Measurements from ENCODE around the gene SIPA1L3. TPM values are rescaled to one million over a fixed set of nuclear protein-coding genes. Genes with fewer than 3 reads are reported as not detected.
A peak's percentile ranks its signal among the peaks of the same experiment; 100 is the strongest.

The SIPA1L3 gene
- total and polyA plus RNA-seq, 2 experiments from 2014 or later: 13.7 to 23.3 TPM

DNA sequence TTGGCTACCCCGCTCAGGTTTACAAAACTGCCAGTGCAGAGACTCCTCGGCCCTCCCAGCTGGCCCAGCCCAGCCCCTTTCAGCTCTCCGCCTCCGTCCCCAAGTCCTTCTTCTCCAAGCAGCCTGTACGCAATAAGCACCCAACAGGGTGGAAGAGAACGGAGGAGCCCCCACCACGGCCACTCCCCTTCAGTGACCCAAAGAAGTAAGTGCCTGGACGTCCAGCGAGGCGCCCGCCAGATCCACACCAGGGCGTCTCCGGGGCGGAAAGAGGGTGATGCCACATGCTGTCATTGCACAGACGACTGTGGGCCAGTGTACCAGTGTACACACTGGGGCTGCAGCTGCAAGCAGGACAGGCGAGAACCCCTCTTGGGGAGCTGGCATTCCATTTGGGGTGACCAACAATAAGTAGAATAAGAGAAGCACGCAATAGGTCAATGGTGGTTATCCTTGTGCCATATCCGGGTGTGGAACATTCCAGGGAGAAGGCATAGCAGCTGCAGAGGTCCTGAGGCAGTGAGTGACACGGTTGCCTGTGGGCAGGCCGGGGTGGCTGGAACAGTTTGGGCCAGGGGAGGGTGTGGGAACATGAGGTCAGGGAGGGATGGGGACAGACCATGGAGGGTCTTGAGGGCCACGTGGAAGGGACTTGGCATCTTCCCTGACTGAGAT is 275.7 kb downstream of the SIPA1L3 start:
- H3K36me3 ChIP-seq (replicated peaks; ENCODE audit: insufficient read depth, low read depth): peaks cover 4% of the 10 kb centered on the region
- no peak overlapping the region for H3K4me3 ChIP-seq
- H2AFZ ChIP-seq: no peak overlapping the region
- no peak for DNase-seq (ENCODE audit: low spot score)
- peaks cover 8% of the 10 kb centered on the region for H3K9me3 ChIP-seq (ENCODE audit: low read depth)
- no peak overlapping the region for H3K27ac ChIP-seq
- H4K20me1 ChIP-seq (ENCODE audit: insufficient read depth, poor library complexity, severe bottlenecking): no peaks in the 10 kb centered on the region
- no peaks in the 10 kb centered on the region for H3K27me3 ChIP-seq
- H3K4me1 ChIP-seq (ENCODE audit: insufficient read depth): peaks cover 3% of the 10 kb centered on the region
- no peaks in the 10 kb centered on the region for H3K79me2 ChIP-seq
- 86% methylated on average over 19 of the region's 21 CpGs for WGBS (ENCODE audit: low lambda C conversion rate, missing lambda C conversion rate)
- no peak overlapping the region for H3K4me2 ChIP-seq
- TF ChIP-seq EZH2 (IDR thresholded peaks at IDR 0.05; ENCODE audit: borderline replicate concordance) (no peak), EZH2phosphoT487 (IDR thresholded peaks at IDR 0.05; ENCODE audit: low read depth, severe bottlenecking, unreplicated experiment) (no peak)
- TF ChIP-seq, protein P1, sequence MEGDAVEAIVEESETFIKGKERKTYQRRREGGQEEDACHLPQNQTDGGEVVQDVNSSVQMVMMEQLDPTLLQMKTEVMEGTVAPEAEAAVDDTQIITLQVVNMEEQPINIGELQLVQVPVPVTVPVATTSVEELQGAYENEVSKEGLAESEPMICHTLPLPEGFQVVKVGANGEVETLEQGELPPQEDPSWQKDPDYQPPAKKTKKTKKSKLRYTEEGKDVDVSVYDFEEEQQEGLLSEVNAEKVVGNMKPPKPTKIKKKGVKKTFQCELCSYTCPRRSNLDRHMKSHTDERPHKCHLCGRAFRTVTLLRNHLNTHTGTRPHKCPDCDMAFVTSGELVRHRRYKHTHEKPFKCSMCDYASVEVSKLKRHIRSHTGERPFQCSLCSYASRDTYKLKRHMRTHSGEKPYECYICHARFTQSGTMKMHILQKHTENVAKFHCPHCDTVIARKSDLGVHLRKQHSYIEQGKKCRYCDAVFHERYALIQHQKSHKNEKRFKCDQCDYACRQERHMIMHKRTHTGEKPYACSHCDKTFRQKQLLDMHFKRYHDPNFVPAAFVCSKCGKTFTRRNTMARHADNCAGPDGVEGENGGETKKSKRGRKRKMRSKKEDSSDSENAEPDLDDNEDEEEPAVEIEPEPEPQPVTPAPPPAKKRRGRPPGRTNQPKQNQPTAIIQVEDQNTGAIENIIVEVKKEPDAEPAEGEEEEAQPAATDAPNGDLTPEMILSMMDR (IDR thresholded peaks at IDR 0.05; ENCODE audit: poor library complexity): no peak
- no peaks in the 10 kb centered on the region for H3K9me2 ChIP-seq (replicated peaks; ENCODE audit: insufficient read depth)

DNA sequence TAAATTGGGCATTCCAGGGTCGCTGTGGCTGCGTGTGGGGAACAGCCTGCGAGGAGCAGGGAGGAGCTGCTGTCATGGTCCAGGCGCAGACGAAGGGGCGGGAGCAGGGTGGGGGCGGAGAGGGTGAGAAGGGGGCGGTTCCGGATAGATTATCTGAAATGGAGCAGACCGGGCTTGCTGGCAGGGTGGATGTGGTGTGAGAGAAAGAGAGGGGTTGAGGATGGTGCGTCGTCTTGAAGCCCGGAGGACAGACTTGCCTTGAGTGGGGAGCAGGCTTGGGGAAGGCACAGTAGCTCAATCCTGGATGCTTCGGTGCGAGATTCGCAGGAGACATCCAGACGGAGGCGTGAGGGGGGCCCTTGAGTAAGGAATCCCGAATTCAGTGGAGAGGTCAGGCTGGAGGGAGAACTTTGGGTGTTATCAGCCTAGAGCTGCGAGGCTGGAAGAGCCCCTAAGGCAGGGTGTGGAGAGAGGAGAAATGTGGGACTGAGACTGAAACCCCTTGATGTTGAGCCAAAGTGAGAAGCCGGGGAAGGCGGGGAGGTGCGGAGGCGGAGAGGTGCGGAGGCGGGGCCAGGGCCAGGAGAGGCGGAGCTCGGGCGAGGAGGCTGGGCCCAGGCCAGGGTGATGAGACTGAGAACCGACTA is 276.4 kb downstream of the SIPA1L3 start:
- H3K4me1 ChIP-seq (ENCODE audit: insufficient read depth): peaks cover 3% of the 10 kb centered on the region
- H3K4me3 ChIP-seq: no peak overlapping the region
- no peaks in the 10 kb centered on the region for H3K27me3 ChIP-seq
- H3K36me3 ChIP-seq (replicated peaks; ENCODE audit: insufficient read depth, low read depth): peaks cover 4% of the 10 kb centered on the region
- H3K79me2 ChIP-seq: no peaks in the 10 kb centered on the region
- peaks cover 8% of the 10 kb centered on the region for H3K9me3 ChIP-seq (ENCODE audit: low read depth)
- no peaks in the 10 kb centered on the region for H3K9me2 ChIP-seq (replicated peaks; ENCODE audit: insufficient read depth)
- no peak overlapping the region for H3K27ac ChIP-seq
- peak overlapping the region; percentile 75 for H3K4me2 ChIP-seq
- 22% methylated on average over 21 of the region's 30 CpGs for WGBS (ENCODE audit: low lambda C conversion rate, missing lambda C conversion rate)
- DNase-seq (ENCODE audit: low spot score): no peak
- H2AFZ ChIP-seq: no peak overlapping the region
- no peak for TF ChIP-seq EZH2phosphoT487 (IDR thresholded peaks at IDR 0.05; ENCODE audit: low read depth, severe bottlenecking, unreplicated experiment)
- TF ChIP-seq EZH2 (IDR thresholded peaks at IDR 0.05; ENCODE audit: borderline replicate concordance): no peak
- TF ChIP-seq, protein P1 (IDR thresholded peaks at IDR 0.05; ENCODE audit: poor library complexity): no peak
- no peaks in the 10 kb centered on the region for H4K20me1 ChIP-seq (ENCODE audit: insufficient read depth, poor library complexity, severe bottlenecking)

DNA sequence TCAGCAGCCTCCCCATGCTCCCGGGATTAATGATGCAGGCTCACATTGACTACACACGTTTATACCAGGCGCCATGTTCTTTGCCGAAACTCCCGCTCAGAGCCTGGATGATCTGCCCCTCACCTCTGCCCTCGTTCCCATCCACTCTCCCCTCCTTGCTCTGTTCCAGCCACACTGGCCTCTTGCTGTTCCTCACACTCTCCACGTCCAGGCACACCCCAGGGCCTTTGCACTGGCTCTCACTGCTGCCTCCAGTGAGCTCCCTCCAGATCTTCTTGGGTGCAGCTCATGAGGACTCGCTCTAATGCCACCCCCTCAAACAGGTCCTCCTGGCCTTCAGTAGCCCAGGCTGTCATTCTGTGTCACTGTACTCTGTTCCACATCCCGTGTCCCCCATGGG is 277.8 kb downstream of the SIPA1L3 start:
- Histone ChIP-seq H3K79me2 (no peaks in the 10 kb centered on the region), H3K36me3 (replicated peaks; ENCODE audit: insufficient read depth, low read depth) (no peaks in the 10 kb centered on the region), H3K4me1 (ENCODE audit: insufficient read depth) (peaks cover 3% of the 10 kb centered on the region), H3K27me3 (no peaks in the 10 kb centered on the region), H4K20me1 (ENCODE audit: insufficient read depth, poor library complexity, severe bottlenecking) (no peaks in the 10 kb centered on the region), H2AFZ (no peak overlapping the region), H3K27ac (no peak overlapping the region), H3K4me2 (no peak overlapping the region), H3K9me3 (ENCODE audit: low read depth) (peaks cover 5% of the 10 kb centered on the region), H3K9me2 (replicated peaks; ENCODE audit: insufficient read depth) (no peaks in the 10 kb centered on the region), H3K4me3 (no peak overlapping the region)
- TF ChIP-seq, protein P1 (IDR thresholded peaks at IDR 0.05; ENCODE audit: poor library complexity): no peak
- TF ChIP-seq EZH2 (IDR thresholded peaks at IDR 0.05; ENCODE audit: borderline replicate concordance) (no peak), EZH2phosphoT487 (IDR thresholded peaks at IDR 0.05; ENCODE audit: low read depth, severe bottlenecking, unreplicated experiment) (no peak)
- 92% methylated on average over 9 of the region's 9 CpGs for WGBS (ENCODE audit: low lambda C conversion rate, missing lambda C conversion rate)
- no peak for DNase-seq (ENCODE audit: low spot score)
